ENCODE data around the gene NEDD1. TPM values are rescaled to one million over a fixed set of nuclear protein-coding genes. Genes with fewer than 3 reads are reported as not detected.

NEDD1 gene
- total RNA-seq, 1 donor from 2014 or later = 31.3 TPM

DNA sequence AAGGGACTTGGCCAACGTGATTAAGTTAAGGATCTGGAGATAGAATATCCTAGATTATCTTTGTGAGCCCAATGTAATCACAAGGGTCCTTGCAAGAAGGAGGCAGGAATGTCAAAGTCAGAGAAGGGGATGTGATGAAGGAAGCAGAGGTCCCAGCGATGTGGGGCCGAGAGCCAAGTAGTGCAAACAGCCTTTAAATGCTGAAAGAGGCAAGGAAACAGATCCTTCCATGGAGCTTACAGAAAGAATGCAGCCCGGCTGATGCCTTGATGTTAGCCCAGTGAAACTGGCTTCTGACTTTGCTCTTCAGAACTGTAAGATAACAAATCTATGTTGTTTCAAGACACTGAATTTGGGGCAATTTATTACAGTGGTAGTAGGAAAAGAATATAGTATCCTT is 74.9 kb downstream of the NEDD1 start:
- TF ChIP-seq, protein P1, sequence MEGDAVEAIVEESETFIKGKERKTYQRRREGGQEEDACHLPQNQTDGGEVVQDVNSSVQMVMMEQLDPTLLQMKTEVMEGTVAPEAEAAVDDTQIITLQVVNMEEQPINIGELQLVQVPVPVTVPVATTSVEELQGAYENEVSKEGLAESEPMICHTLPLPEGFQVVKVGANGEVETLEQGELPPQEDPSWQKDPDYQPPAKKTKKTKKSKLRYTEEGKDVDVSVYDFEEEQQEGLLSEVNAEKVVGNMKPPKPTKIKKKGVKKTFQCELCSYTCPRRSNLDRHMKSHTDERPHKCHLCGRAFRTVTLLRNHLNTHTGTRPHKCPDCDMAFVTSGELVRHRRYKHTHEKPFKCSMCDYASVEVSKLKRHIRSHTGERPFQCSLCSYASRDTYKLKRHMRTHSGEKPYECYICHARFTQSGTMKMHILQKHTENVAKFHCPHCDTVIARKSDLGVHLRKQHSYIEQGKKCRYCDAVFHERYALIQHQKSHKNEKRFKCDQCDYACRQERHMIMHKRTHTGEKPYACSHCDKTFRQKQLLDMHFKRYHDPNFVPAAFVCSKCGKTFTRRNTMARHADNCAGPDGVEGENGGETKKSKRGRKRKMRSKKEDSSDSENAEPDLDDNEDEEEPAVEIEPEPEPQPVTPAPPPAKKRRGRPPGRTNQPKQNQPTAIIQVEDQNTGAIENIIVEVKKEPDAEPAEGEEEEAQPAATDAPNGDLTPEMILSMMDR (IDR thresholded peaks at IDR 0.05; ENCODE audit: insufficient read depth, low read depth, low read length) = no peak
- no peak for TF ChIP-seq EZH2 (IDR thresholded peaks at IDR 0.05; ENCODE audit: insufficient read depth, low read length)
- peak overlapping the region; percentile 92 for H3K27ac Mint-ChIP-seq (ENCODE audit: unreplicated experiment)
- H3K36me3 Mint-ChIP-seq (ENCODE audit: low read depth, unreplicated experiment) = no peaks in the 10 kb centered on the region

DNA sequence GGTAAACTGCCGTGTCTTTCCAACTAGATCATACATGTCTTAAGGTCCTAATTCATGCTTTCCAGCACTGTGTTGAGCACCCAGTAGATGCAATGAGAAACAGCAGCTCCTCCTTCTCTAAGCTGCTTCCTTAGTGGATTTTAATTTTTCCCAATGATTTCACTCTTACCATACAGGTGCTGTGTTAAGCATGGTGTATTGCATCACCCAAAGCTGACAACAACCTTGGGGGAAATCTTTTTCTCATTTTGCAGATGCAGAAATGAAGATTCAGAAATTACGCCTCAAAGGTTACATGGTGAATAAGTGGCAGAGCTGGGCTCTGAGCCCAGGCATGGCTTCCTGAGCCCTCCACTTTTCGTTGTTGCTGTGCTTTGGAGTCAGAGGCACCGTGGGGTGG is 75.6 kb downstream of the NEDD1 start:
- Mint-ChIP-seq H3K4me3 (ENCODE audit: unreplicated experiment) (no peak overlapping the region), H3K36me3 (ENCODE audit: low read depth, unreplicated experiment) (no peaks in the 10 kb centered on the region), H3K27me3 (ENCODE audit: low read depth, unreplicated experiment) (peaks cover 11% of the 10 kb centered on the region), H3K4me1 (ENCODE audit: low read depth, unreplicated experiment) (peaks cover 18% of the 10 kb centered on the region), H3K9me3 (ENCODE audit: unreplicated experiment) (no peaks in the 10 kb centered on the region), H3K27ac (ENCODE audit: unreplicated experiment) (peak overlapping the region; percentile 63)
- FAIRE-seq (no peak), DNase-seq (ENCODE audit: low read depth) (no peak)
- H3K9ac ChIP-seq (ENCODE audit: low read length) = no peak overlapping the region
- no peak overlapping the region for H3K27ac ChIP-seq (ENCODE audit: low read depth, low read length)
- H3K4me1 ChIP-seq (ENCODE audit: insufficient read depth, low read length) = peaks cover 24% of the 10 kb centered on the region
- H3K27me3 ChIP-seq (ENCODE audit: insufficient read depth, low read length) = peaks cover 3% of the 10 kb centered on the region
- H3K4me3 ChIP-seq (ENCODE audit: insufficient read depth, low read depth, low read length) = no peak overlapping the region
- H3K4me2 ChIP-seq (ENCODE audit: low read length) = no peak overlapping the region
- no peaks in the 10 kb centered on the region for H3K79me2 ChIP-seq (ENCODE audit: insufficient read depth, low read length)
- H3K9me3 ChIP-seq (ENCODE audit: insufficient read depth, low read depth, low read length) = no peaks in the 10 kb centered on the region
- H4K20me1 ChIP-seq (ENCODE audit: insufficient read depth, low read length) = no peaks in the 10 kb centered on the region
- no peaks in the 10 kb centered on the region for H3K36me3 ChIP-seq (ENCODE audit: insufficient read depth, low read length)
- no peak for TF ChIP-seq EZH2 (IDR thresholded peaks at IDR 0.05; ENCODE audit: insufficient read depth, low read length)
- TF ChIP-seq, protein P1 (IDR thresholded peaks at IDR 0.05; ENCODE audit: insufficient read depth, low read depth, low read length) = no peak
- H2AFZ ChIP-seq (ENCODE audit: low read depth, low read length) = no peak overlapping the region

More for the DNA sequence above, 74.9 kb downstream of the NEDD1 start:
- H3K4me3 Mint-ChIP-seq (ENCODE audit: unreplicated experiment) = no peak overlapping the region
- no peaks in the 10 kb centered on the region for H4K20me1 ChIP-seq (ENCODE audit: insufficient read depth, low read length)
- FAIRE-seq (no peak), DNase-seq (ENCODE audit: low read depth) (no peak)
- no peak overlapping the region for H2AFZ ChIP-seq (ENCODE audit: low read depth, low read length)
- peaks cover 24% of the 10 kb centered on the region for H3K4me1 ChIP-seq (ENCODE audit: insufficient read depth, low read length)
- no peaks in the 10 kb centered on the region for H3K36me3 ChIP-seq (ENCODE audit: insufficient read depth, low read length)
- no peak overlapping the region for H3K4me3 ChIP-seq (ENCODE audit: insufficient read depth, low read depth, low read length)
- no peak overlapping the region for H3K27ac ChIP-seq (ENCODE audit: low read depth, low read length)
- H3K27me3 Mint-ChIP-seq (ENCODE audit: low read depth, unreplicated experiment) = peaks cover 11% of the 10 kb centered on the region
- no peaks in the 10 kb centered on the region for H3K9me3 Mint-ChIP-seq (ENCODE audit: unreplicated experiment)
- no peak overlapping the region for H3K4me2 ChIP-seq (ENCODE audit: low read length)
- peaks cover 18% of the 10 kb centered on the region for H3K4me1 Mint-ChIP-seq (ENCODE audit: low read depth, unreplicated experiment)
- H3K9ac ChIP-seq (ENCODE audit: low read length) = no peak overlapping the region
- no peaks in the 10 kb centered on the region for H3K79me2 ChIP-seq (ENCODE audit: insufficient read depth, low read length)
- H3K27me3 ChIP-seq (ENCODE audit: insufficient read depth, low read length) = peaks cover 3% of the 10 kb centered on the region
- no peaks in the 10 kb centered on the region for H3K9me3 ChIP-seq (ENCODE audit: insufficient read depth, low read depth, low read length)

DNA sequence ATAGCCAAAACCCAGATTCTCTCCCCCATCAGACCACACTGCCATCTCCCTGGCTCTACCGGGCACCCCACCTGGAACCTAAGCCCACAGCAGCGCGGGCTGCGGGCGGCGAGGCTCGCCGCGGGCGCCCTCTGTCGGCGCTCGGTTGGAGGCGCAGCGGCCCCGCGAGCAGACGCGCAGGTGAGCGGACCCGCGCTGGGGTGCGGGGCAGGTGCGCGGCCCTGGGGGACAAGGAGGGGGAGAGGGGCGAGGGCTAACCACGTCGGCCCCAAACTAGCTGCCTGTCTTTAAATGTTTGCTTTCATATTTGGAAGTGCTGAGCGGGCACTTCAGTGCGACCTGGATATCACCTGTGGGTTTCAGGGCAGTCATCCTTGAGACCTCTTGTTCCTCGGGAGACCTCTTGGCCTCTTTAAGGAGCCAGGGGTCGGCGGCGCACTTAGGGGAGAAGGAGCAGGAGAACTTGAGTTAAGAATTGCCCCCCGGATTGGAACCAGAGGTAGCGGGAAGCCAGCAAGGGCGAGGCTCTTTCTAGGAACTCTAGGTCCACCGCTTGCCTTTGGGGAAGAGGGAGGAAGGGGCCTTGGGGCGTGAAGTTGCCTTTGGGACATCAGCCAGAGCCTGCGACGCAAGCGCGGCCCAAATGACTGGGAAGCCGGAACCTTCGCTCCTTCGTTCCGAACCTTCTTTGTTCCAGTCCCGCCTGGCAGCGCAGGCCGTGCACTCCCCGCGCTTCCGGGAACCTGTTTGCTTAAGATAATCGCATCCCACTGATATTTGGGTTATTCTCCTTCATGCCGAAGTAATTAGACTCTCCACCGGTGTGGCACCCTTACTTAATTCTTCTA is 78.7 kb downstream of the NEDD1 start:
- H3K9me3 Mint-ChIP-seq (ENCODE audit: unreplicated experiment) = no peaks in the 10 kb centered on the region
- DNase-seq (ENCODE audit: low read depth) (no peak), FAIRE-seq (no peak)
- peak overlapping the region; percentile 79 for H3K4me3 Mint-ChIP-seq (ENCODE audit: unreplicated experiment)
- peaks cover 10% of the 10 kb centered on the region for H3K27me3 ChIP-seq (ENCODE audit: insufficient read depth, low read length)
- peaks cover 20% of the 10 kb centered on the region for H3K4me1 Mint-ChIP-seq (ENCODE audit: low read depth, unreplicated experiment)
- TF ChIP-seq EZH2 (IDR thresholded peaks at IDR 0.05; ENCODE audit: insufficient read depth, low read length) = peak; percentile 52
- TF ChIP-seq, protein P1 (IDR thresholded peaks at IDR 0.05; ENCODE audit: insufficient read depth, low read depth, low read length) = peak; percentile 54
- no peak overlapping the region for H3K27ac ChIP-seq (ENCODE audit: low read depth, low read length)
- H2AFZ ChIP-seq (ENCODE audit: low read depth, low read length) = peak overlapping the region; percentile 89
- H3K4me2 ChIP-seq (ENCODE audit: low read length) = peak overlapping the region; percentile 90
- H3K36me3 ChIP-seq (ENCODE audit: insufficient read depth, low read length) = no peaks in the 10 kb centered on the region
- peak overlapping the region; percentile 55 for H3K4me3 ChIP-seq (ENCODE audit: insufficient read depth, low read depth, low read length)
- no peaks in the 10 kb centered on the region for H3K79me2 ChIP-seq (ENCODE audit: insufficient read depth, low read length)
- H3K36me3 Mint-ChIP-seq (ENCODE audit: low read depth, unreplicated experiment) = no peaks in the 10 kb centered on the region
- H4K20me1 ChIP-seq (ENCODE audit: insufficient read depth, low read length) = no peaks in the 10 kb centered on the region
- peaks cover 21% of the 10 kb centered on the region for H3K4me1 ChIP-seq (ENCODE audit: insufficient read depth, low read length)
- H3K9me3 ChIP-seq (ENCODE audit: insufficient read depth, low read depth, low read length) = no peaks in the 10 kb centered on the region
- peak overlapping the region; percentile 60 for H3K9ac ChIP-seq (ENCODE audit: low read length)
- H3K27me3 Mint-ChIP-seq (ENCODE audit: low read depth, unreplicated experiment) = peaks cover 11% of the 10 kb centered on the region
- H3K27ac Mint-ChIP-seq (ENCODE audit: unreplicated experiment) = peak overlapping the region; percentile 26
